Endothelial cell of umbilical vein (primary cell): Measurements from ENCODE around the gene SLC25A20.
A peak's percentile ranks its signal among the peaks of the same experiment; 100 is the strongest.

ENCODE experiments used
- EZH2 ChIP-seq: IDR thresholded peaks from 2 replicates; pipeline ENCODE4 v1.6.1; 2012; ENCODE audit warnings: borderline replicate concordance, low read depth, mild to moderate bottlenecking, moderate library complexity, low read length, inconsistent platforms; ENCODE audit not compliant: severe bottlenecking
- FOS ChIP-seq: IDR thresholded peaks from 2 replicates; pipeline ENCODE4 v1.6.1; 2011; ENCODE audit warnings: mild to moderate bottlenecking, low read length, moderate library complexity, borderline replicate concordance; ENCODE audit not compliant: insufficient read depth
- JUN ChIP-seq: IDR thresholded peaks from 2 replicates; pipeline ENCODE4 v1.6.1; 2011; ENCODE audit warnings: borderline replicate concordance, low read depth; ENCODE audit not compliant: insufficient read length, insufficient read depth
- MYC ChIP-seq: IDR thresholded peaks from one replicate; pipeline ENCODE4 v1.6.1; 2011; ENCODE audit warnings: mild to moderate bottlenecking, low read depth, low read length
- POLR2A ChIP-seq: IDR thresholded peaks from 2 replicates; pipeline ENCODE4 v1.6.1; 2012; ENCODE audit warnings: low read depth, mild to moderate bottlenecking, control low read depth, low read length
- POLR2AphosphoS5 ChIP-seq: IDR thresholded peaks from 2 replicates; pipeline ENCODE4 v1.6.1; 2012; ENCODE audit warnings: low read depth, mild to moderate bottlenecking, control low read depth, low read length, moderate library complexity; ENCODE audit not compliant: insufficient read depth
- TF ChIP-seq, protein P1 (sequence below), 2 donors: IDR thresholded peaks; 1 replicate in 1 of 2; 2 replicates in 1 of 2; pipeline ENCODE4 v1.5.1; 2011; ENCODE audit warnings: low read length in 2 of 2, mild to moderate bottlenecking in 2 of 2, moderate library complexity in 2 of 2, control low read depth in 1 of 2, inconsistent platforms in 1 of 2, low read depth in 1 of 2; ENCODE audit not compliant: insufficient read depth in 1 of 2; ENCODE audit errors: extremely low read depth in 1 of 2
- TF ChIP-seq, protein P2 (sequence below): IDR thresholded peaks from 2 replicates; pipeline ENCODE4 v1.6.1; 2011; ENCODE audit not compliant: insufficient read depth, insufficient read length

DNA sequence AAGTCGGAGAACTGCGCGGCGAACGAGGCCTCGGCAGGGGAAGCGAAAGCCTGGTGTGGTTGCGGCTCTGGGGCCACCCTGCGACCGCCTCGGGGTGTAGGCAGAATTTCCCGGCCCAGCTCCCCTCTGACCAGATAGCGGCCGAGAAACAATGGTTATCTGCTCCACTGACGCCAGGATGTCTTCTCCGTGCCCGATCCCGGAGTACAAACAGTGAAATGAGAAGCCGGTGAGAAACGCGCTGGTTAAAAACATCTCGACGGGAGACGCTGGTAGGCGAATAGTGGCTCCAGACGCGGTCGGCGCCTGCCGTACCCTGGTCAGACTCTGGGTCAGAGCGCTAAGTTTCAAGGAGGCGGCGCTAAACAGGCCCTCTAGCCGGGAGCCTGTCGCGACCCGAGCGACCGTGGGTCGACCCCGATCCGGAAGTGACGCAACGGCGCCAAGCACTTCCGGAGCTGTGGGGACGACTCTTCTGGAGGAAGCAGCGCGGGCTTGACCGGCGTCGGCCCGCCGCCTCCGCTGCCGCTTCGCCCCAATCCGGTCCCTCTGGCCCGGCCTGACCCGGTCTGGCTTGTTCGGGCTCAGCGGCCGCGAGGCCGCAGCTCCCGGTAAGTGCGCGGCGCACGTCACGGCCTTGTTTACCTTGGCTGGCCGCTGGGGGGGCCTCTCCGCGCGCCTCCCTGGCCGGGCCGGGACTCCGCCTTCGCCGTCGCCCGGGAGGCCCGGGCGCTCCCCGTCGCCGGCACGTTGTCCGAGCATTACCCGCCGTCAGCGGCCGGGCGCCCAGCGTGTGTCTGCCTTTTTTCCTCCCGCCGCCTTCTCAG, 19.9 kb upstream of the SLC25A20 start, which contains the start of gene ARIH2:
- TF ChIP-seq MYC: no peak
- TF ChIP-seq, protein P1, sequence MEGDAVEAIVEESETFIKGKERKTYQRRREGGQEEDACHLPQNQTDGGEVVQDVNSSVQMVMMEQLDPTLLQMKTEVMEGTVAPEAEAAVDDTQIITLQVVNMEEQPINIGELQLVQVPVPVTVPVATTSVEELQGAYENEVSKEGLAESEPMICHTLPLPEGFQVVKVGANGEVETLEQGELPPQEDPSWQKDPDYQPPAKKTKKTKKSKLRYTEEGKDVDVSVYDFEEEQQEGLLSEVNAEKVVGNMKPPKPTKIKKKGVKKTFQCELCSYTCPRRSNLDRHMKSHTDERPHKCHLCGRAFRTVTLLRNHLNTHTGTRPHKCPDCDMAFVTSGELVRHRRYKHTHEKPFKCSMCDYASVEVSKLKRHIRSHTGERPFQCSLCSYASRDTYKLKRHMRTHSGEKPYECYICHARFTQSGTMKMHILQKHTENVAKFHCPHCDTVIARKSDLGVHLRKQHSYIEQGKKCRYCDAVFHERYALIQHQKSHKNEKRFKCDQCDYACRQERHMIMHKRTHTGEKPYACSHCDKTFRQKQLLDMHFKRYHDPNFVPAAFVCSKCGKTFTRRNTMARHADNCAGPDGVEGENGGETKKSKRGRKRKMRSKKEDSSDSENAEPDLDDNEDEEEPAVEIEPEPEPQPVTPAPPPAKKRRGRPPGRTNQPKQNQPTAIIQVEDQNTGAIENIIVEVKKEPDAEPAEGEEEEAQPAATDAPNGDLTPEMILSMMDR (IDR thresholded peaks at IDR 0.05; ENCODE audit: extremely low read depth in 1 of 2, insufficient read depth in 1 of 2, low read depth in 1 of 2, low read length in 2 of 2): no peak
- TF ChIP-seq POLR2A: peak; percentile 97
- no peak for TF ChIP-seq EZH2
- peak; percentile 96 for TF ChIP-seq POLR2AphosphoS5
- TF ChIP-seq, protein P2, sequence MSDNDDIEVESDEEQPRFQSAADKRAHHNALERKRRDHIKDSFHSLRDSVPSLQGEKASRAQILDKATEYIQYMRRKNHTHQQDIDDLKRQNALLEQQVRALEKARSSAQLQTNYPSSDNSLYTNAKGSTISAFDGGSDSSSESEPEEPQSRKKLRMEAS: no peak
- TF ChIP-seq JUN: no peak
- peak; percentile 7 for TF ChIP-seq FOS
